H9 (cell line): ENCODE measurements around the gene LMF1. TPM values are rescaled to one million over a fixed set of nuclear protein-coding genes. Genes with fewer than 3 reads are reported as not detected.

Experiments
- DNase-seq: peaks from one replicate; pipeline ENCODE4 v3.0.0-alpha.2; 2017
- H2AFZ ChIP-seq: one replicate; pipeline ENCODE4 v1.6.1; 2013; ENCODE audit warnings: mild to moderate bottlenecking, low read length, control low read depth, moderate library complexity
- H2AK5ac ChIP-seq: 2 replicates; pipeline ENCODE4 v1.6.1; 2013; ENCODE audit warnings: low read length, control low read depth, mixed read lengths; ENCODE audit not compliant: insufficient read length
- H2BK120ac ChIP-seq: one replicate; pipeline ENCODE4 v1.6.1; 2013; ENCODE audit warnings: low read depth, mild to moderate bottlenecking, low read length, control low read depth, inconsistent platforms; ENCODE audit not compliant: poor library complexity, severe bottlenecking
- H2BK12ac ChIP-seq: 2 replicates; pipeline ENCODE4 v1.6.1; 2013; ENCODE audit warnings: low read length, control low read depth, mixed read lengths, low read depth; ENCODE audit not compliant: insufficient read length
- H2BK15ac ChIP-seq: 2 replicates; pipeline ENCODE4 v1.6.1; 2013; ENCODE audit warnings: low read depth, low read length, control low read depth
- H2BK20ac ChIP-seq: one replicate; pipeline ENCODE4 v1.6.1; 2013; ENCODE audit warnings: low read depth, mild to moderate bottlenecking, low read length, control low read depth, inconsistent platforms; ENCODE audit not compliant: poor library complexity, severe bottlenecking
- H2BK5ac ChIP-seq: 2 replicates; pipeline ENCODE4 v1.6.1; 2013; ENCODE audit warnings: low read length, control low read depth, mixed read lengths; ENCODE audit not compliant: insufficient read length
- H3K14ac ChIP-seq: 2 replicates; pipeline ENCODE4 v1.6.1; 2013; ENCODE audit warnings: low read length, control low read depth; ENCODE audit not compliant: insufficient read depth
- H3K18ac ChIP-seq: 2 replicates; pipeline ENCODE4 v1.6.1; 2013; ENCODE audit warnings: low read depth, mild to moderate bottlenecking, mixed read lengths, low read length, control low read depth; ENCODE audit not compliant: insufficient read length
- H3K23ac ChIP-seq: 2 replicates; pipeline ENCODE4 v1.6.1; 2013; ENCODE audit warnings: low read length, control low read depth, mixed read lengths, low read depth; ENCODE audit not compliant: insufficient read length
- H3K23me2 ChIP-seq: 2 replicates; pipeline ENCODE4 v1.6.1; 2013; ENCODE audit warnings: low read depth, mild to moderate bottlenecking, mixed read lengths, low read length, control low read depth; ENCODE audit not compliant: insufficient read length, poor library complexity, severe bottlenecking
- H3K27ac ChIP-seq: 2 replicates; pipeline ENCODE4 v1.5.1; 2013; ENCODE audit warnings: low read length, control low read depth, mixed read lengths, low read depth; ENCODE audit not compliant: insufficient read length
- H3K27me3 ChIP-seq: 2 replicates; pipeline ENCODE4 v1.6.1; 2013; ENCODE audit warnings: low read length, control low read depth, inconsistent platforms; ENCODE audit not compliant: insufficient read depth
- H3K4ac ChIP-seq: 2 replicates; pipeline ENCODE4 v1.6.1; 2013; ENCODE audit warnings: low read depth, mild to moderate bottlenecking, control low read depth, inconsistent platforms, low read length, moderate library complexity
- H3K4me1 ChIP-seq: 2 replicates; pipeline ENCODE4 v1.6.1; 2013; ENCODE audit warnings: low read length, control low read depth, inconsistent platforms; ENCODE audit not compliant: insufficient read depth
- H3K4me2 ChIP-seq: 2 replicates; pipeline ENCODE4 v1.6.1; 2013; ENCODE audit warnings: low read length, control low read depth, mixed read lengths; ENCODE audit not compliant: insufficient read length, insufficient read depth
- H3K56ac ChIP-seq: 2 replicates; pipeline ENCODE4 v1.6.1; 2013; ENCODE audit warnings: low read depth, mild to moderate bottlenecking, mixed read lengths, low read length, control low read depth; ENCODE audit not compliant: insufficient read length
- H3K79me1 ChIP-seq: 2 replicates; pipeline ENCODE4 v1.6.1; 2013; ENCODE audit warnings: low read depth, mild to moderate bottlenecking, moderate library complexity, low read length, control low read depth, inconsistent platforms; ENCODE audit not compliant: insufficient read depth, poor library complexity, severe bottlenecking
- H3K79me2 ChIP-seq: 2 replicates; pipeline ENCODE4 v1.6.1; 2013; ENCODE audit warnings: low read length, control low read depth, inconsistent platforms; ENCODE audit not compliant: insufficient read depth
- H3K9ac ChIP-seq: 2 replicates; pipeline ENCODE4 v1.6.1; 2013; ENCODE audit warnings: low read length, control low read depth, mixed read lengths; ENCODE audit not compliant: insufficient read length; ENCODE audit errors: extremely low read depth
- H3K9me3 ChIP-seq: one replicate; pipeline ENCODE4 v1.6.1; 2013; ENCODE audit warnings: low read depth, low read length, inconsistent platforms; ENCODE audit not compliant: control insufficient read depth
- H3T11ph ChIP-seq: one replicate; pipeline ENCODE4 v1.6.1; 2013; ENCODE audit warnings: mild to moderate bottlenecking, low read length, control low read depth, inconsistent platforms
- H4K20me1 ChIP-seq: one replicate; pipeline ENCODE4 v1.6.1; 2013; ENCODE audit not compliant: control insufficient read depth, insufficient read length, insufficient read depth
- H4K5ac ChIP-seq: 2 replicates; pipeline ENCODE4 v1.6.1; 2013; ENCODE audit warnings: low read depth, mild to moderate bottlenecking, mixed read lengths, low read length, control low read depth; ENCODE audit not compliant: insufficient read length
- H4K8ac ChIP-seq: replicated peaks from 2 replicates; pipeline ENCODE4 v1.6.1; 2013; ENCODE audit warnings: low read length, control low read depth, mixed read lengths, low read depth; ENCODE audit not compliant: insufficient read length
- H4K91ac ChIP-seq: 2 replicates; pipeline ENCODE4 v1.6.1; 2013; ENCODE audit warnings: low read depth, mild to moderate bottlenecking, moderate library complexity, mixed read lengths, low read length, control low read depth; ENCODE audit not compliant: insufficient read length
- H3K27ac Mint-ChIP-seq, 3 experiments: 2 replicates in 2 of 3; 3 replicates in 1 of 3; pipeline ENCODE4 v1.8.0; 2020 to 2021; ENCODE audit warnings: mixed read lengths in 3 of 3, mild to moderate bottlenecking in 1 of 3, moderate library complexity in 1 of 3
- H3K27me3 Mint-ChIP-seq: 2 replicates; pipeline ENCODE4 v1.8.0; 2021; ENCODE audit warnings: low read depth, mild to moderate bottlenecking, moderate library complexity, mixed read lengths
- H3K36me3 Mint-ChIP-seq, 3 experiments: 2 replicates in 2 of 3; 3 replicates in 1 of 3; pipeline ENCODE4 v1.8.0; 2020 to 2021; ENCODE audit warnings: low read depth in 3 of 3, mixed read lengths in 3 of 3; ENCODE audit not compliant: insufficient read depth in 1 of 3
- H3K4me1 Mint-ChIP-seq, 2 experiments: 2 replicates each; pipeline ENCODE4 v1.8.0; 2020; ENCODE audit warnings: mixed read lengths in 2 of 2
- H3K4me3 Mint-ChIP-seq, 2 experiments: 2 replicates in 1 of 2; 3 replicates in 1 of 2; pipeline ENCODE4 v1.8.0; 2020 to 2021; ENCODE audit warnings: mild to moderate bottlenecking in 2 of 2, mixed read lengths in 2 of 2, moderate library complexity in 1 of 2
- H3K9me3 Mint-ChIP-seq, 2 experiments: 2 replicates in 1 of 2; 3 replicates in 1 of 2; pipeline ENCODE4 v1.8.0; 2020; ENCODE audit warnings: mild to moderate bottlenecking in 2 of 2, mixed read lengths in 2 of 2, moderate library complexity in 1 of 2
- WGBS: extraction: QIAGEN DNeasy Blood & Tissue Kit; methylation state at CpG from one replicate; pipeline ENCODE4 v1.1.7; 2013; ENCODE audit warnings: missing lambda C conversion rate, low lambda C conversion rate, mixed read lengths; ENCODE audit not compliant: insufficient read length; ENCODE audit errors: extremely low coverage; 5-methylcytosine and 5-hydroxymethylcytosine counted together
- total RNA-seq: library from RNA; stranded (reverse); gene quantifications from 2 replicates; pipeline ENCODE4 v1.2.1, GENCODE V29; 2021
- TF ChIP-seq, protein P1 (sequence below): fragments of 200-600 bp; sonication (generic); conservative IDR thresholded peaks from 3 replicates; pipeline ENCODE4 v1.8.0; 2021; ENCODE audit warnings: antibody characterized with exemption, mild to moderate bottlenecking

LMF1 gene
- total RNA-seq, 1 experiment from 2014 or later, result 7.1 TPM

DNA sequence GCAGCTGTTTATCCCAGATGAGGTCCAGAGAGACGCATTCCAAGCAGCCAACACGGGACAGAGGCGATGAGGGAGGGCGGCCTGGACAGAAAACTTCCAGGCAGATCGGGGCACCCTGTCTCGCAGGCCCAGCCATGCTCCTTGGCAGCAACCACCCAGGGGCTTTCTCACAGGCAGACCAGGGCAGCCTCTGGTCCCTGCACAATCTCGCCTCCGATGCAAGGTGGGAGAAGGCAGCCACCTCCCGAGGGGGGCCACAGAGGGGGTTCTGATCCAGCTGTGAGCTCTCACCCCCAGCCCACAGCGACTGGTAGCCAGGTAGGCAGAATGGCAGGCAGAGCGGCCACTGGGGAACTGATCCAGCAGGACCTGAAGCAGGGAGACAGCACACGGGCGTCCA, 48.7 kb downstream of the LMF1 start:
- H3T11ph ChIP-seq, result no peak overlapping the region
- H4K5ac ChIP-seq, result no peak overlapping the region
- no peak overlapping the region for H4K8ac ChIP-seq
- no peak overlapping the region for H2BK12ac ChIP-seq
- H3K9me3 ChIP-seq, result peaks cover 8% of the 10 kb centered on the region
- Mint-ChIP-seq H3K4me3 (no peak overlapping the region), H3K9me3 (peaks cover 30 to 45% of the 10 kb centered on the region in 2 experiments), H3K27me3 (peaks cover 4% of the 10 kb centered on the region), H3K36me3 (peaks cover 17 to 29% (median 18%) of the 10 kb centered on the region in 3 experiments), H3K4me1 (peaks cover 3 to 5% of the 10 kb centered on the region in 2 experiments; a peak in 3 of 4 replicates), H3K27ac (peak overlapping the region in 2 of 3 experiments; percentile 81 to 87; a peak in 4 of 7 replicates)
- no peak for DNase-seq
- H4K20me1 ChIP-seq, result peaks cover 3% of the 10 kb centered on the region
- no peak overlapping the region for H3K14ac ChIP-seq
- no peak overlapping the region for H3K56ac ChIP-seq
- H2BK120ac ChIP-seq, result no peak overlapping the region
- H2BK5ac ChIP-seq, result no peak overlapping the region
- no peaks in the 10 kb centered on the region for H3K27me3 ChIP-seq
- H3K79me1 ChIP-seq, result no peaks in the 10 kb centered on the region
- no peaks in the 10 kb centered on the region for H3K79me2 ChIP-seq
- H3K4ac ChIP-seq, result no peak overlapping the region
- no peak overlapping the region for H2AFZ ChIP-seq
- TF ChIP-seq, protein P1, sequence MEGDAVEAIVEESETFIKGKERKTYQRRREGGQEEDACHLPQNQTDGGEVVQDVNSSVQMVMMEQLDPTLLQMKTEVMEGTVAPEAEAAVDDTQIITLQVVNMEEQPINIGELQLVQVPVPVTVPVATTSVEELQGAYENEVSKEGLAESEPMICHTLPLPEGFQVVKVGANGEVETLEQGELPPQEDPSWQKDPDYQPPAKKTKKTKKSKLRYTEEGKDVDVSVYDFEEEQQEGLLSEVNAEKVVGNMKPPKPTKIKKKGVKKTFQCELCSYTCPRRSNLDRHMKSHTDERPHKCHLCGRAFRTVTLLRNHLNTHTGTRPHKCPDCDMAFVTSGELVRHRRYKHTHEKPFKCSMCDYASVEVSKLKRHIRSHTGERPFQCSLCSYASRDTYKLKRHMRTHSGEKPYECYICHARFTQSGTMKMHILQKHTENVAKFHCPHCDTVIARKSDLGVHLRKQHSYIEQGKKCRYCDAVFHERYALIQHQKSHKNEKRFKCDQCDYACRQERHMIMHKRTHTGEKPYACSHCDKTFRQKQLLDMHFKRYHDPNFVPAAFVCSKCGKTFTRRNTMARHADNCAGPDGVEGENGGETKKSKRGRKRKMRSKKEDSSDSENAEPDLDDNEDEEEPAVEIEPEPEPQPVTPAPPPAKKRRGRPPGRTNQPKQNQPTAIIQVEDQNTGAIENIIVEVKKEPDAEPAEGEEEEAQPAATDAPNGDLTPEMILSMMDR, result no peak
- H2BK20ac ChIP-seq, result no peak overlapping the region
- no peak overlapping the region for H2AK5ac ChIP-seq
- H3K23me2 ChIP-seq, result no peaks in the 10 kb centered on the region
- no peak overlapping the region for H3K4me2 ChIP-seq
- WGBS, result no CpG with 5 or more reads among the region's 13 CpGs
- H3K4me1 ChIP-seq, result no peaks in the 10 kb centered on the region
- no peak overlapping the region for H2BK15ac ChIP-seq
- no peak overlapping the region for H4K91ac ChIP-seq
- H3K18ac ChIP-seq, result no peak overlapping the region
- no peak overlapping the region for H3K23ac ChIP-seq
- no peak overlapping the region for H3K9ac ChIP-seq
- H3K27ac ChIP-seq, result no peak overlapping the region
